Tibial nerve (tissue), 4 donors: ENCODE results near the gene INPP5A.

Source experiments
- EP300 ChIP-seq, 2 donors: sonication (generic); formaldehyde crosslinking; IDR thresholded peaks; one replicate each; pipeline ENCODE4 v1.6.1; 2017; ENCODE audit warnings: antibody characterized with exemption in 2 of 2, mild to moderate bottlenecking in 1 of 2
- POLR2A ChIP-seq, 2 donors: fragments of 450-650 bp; IDR thresholded peaks; one replicate each; pipeline ENCODE4 v1.6.1; 2017; ENCODE audit warnings: antibody characterized with exemption in 2 of 2, mild to moderate bottlenecking in 2 of 2, moderate library complexity in 2 of 2
- TF ChIP-seq, protein P1 (sequence below), 5 experiments: fragments of 200-600 bp in 3 of 5; fragments of 450-650 bp in 2 of 5; sonication (generic) in 3 of 5; IDR thresholded peaks; one replicate each; pipeline ENCODE4 v1.5.1; 2016 to 2019; ENCODE audit warnings: antibody characterized with exemption in 5 of 5, mild to moderate bottlenecking in 3 of 5, moderate library complexity in 2 of 5

DNA sequence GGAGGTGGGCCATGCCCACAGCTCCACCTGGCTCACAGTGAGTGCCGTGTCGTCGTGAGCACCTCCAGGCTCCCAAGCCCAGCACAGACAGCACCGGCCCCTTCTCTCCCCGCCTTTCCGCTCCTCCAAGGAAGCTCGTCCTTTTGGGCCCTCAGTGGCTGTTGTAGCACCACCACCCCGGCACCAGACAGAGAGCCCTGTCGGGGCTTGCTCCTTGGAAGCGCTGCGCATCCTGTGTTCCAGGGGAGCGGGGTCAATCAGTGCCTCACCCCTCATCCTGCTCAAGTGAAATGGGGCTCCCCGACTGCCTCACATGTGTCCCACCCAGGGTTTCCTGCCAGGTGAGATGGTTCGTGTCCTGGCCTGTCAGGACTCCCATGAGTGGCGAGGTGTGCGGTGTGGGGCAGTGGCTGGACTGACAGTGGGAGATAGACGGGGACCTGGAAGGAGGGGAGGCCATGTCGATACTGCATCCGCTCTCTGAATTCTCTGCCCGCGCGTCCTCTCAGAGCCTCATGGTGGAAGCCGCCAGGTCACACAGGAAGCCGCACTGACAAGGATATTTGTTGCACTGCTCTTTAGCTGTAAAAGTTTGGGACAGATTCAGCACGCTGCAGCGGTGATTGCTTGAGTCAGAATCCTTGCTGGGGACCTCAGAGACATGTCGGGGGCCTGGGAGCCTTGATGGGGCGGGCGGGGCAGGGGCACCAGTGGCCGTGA lies 107.1 kb downstream of the INPP5A start:
- TF ChIP-seq, protein P1, sequence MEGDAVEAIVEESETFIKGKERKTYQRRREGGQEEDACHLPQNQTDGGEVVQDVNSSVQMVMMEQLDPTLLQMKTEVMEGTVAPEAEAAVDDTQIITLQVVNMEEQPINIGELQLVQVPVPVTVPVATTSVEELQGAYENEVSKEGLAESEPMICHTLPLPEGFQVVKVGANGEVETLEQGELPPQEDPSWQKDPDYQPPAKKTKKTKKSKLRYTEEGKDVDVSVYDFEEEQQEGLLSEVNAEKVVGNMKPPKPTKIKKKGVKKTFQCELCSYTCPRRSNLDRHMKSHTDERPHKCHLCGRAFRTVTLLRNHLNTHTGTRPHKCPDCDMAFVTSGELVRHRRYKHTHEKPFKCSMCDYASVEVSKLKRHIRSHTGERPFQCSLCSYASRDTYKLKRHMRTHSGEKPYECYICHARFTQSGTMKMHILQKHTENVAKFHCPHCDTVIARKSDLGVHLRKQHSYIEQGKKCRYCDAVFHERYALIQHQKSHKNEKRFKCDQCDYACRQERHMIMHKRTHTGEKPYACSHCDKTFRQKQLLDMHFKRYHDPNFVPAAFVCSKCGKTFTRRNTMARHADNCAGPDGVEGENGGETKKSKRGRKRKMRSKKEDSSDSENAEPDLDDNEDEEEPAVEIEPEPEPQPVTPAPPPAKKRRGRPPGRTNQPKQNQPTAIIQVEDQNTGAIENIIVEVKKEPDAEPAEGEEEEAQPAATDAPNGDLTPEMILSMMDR (IDR thresholded peaks at IDR 0.05): no peak
- no peak for TF ChIP-seq POLR2A (IDR thresholded peaks at IDR 0.05)
- no peak for TF ChIP-seq EP300 (IDR thresholded peaks at IDR 0.05)
